Mammary epithelial cell (primary cell): ENCODE measurements around the gene PDE11A.

Experiments used
- CTCF ChIP-seq, 2 donors: IDR thresholded peaks in 1 of 2; conservative IDR thresholded peaks in 1 of 2; 2 replicates each; pipeline ENCODE4 v1.5.1; 2011 to 2012; ENCODE audit warnings: inconsistent platforms in 2 of 2, low read length in 2 of 2, mild to moderate bottlenecking in 2 of 2, control low read depth in 1 of 2, low read depth in 1 of 2; ENCODE audit not compliant: insufficient read depth in 1 of 2; ENCODE audit errors: extremely low read depth in 1 of 2
- EZH2 ChIP-seq: IDR thresholded peaks from 2 replicates; pipeline ENCODE4 v1.6.1; 2012; ENCODE audit warnings: low read length, inconsistent platforms, borderline replicate concordance

GRCh38 chr2:177670791-177671535, 401.6 kb downstream of the PDE11A start:
- TF ChIP-seq CTCF (conservative IDR thresholded peaks at IDR 0.05 in 1 of 2, IDR thresholded peaks at IDR 0.05 in 1 of 2; ENCODE audit: extremely low read depth in 1 of 2, insufficient read depth in 1 of 2, low read depth in 1 of 2, low read length in 2 of 2) (no peak), EZH2 (no peak)
